HEK293T (cell line): Measurements from ENCODE around the gene PATJ.

Source experiments
- ELF4 ChIP-seq: fragments of 450-650 bp; IDR thresholded peaks from 2 replicates; pipeline ENCODE4 v1.6.1; 2017; ENCODE audit warnings: antibody characterized with exemption
- HDGF ChIP-seq: fragments of 450-650 bp; IDR thresholded peaks from 2 replicates; pipeline ENCODE4 v1.6.1; 2017; ENCODE audit warnings: antibody characterized with exemption, borderline replicate concordance

DNA sequence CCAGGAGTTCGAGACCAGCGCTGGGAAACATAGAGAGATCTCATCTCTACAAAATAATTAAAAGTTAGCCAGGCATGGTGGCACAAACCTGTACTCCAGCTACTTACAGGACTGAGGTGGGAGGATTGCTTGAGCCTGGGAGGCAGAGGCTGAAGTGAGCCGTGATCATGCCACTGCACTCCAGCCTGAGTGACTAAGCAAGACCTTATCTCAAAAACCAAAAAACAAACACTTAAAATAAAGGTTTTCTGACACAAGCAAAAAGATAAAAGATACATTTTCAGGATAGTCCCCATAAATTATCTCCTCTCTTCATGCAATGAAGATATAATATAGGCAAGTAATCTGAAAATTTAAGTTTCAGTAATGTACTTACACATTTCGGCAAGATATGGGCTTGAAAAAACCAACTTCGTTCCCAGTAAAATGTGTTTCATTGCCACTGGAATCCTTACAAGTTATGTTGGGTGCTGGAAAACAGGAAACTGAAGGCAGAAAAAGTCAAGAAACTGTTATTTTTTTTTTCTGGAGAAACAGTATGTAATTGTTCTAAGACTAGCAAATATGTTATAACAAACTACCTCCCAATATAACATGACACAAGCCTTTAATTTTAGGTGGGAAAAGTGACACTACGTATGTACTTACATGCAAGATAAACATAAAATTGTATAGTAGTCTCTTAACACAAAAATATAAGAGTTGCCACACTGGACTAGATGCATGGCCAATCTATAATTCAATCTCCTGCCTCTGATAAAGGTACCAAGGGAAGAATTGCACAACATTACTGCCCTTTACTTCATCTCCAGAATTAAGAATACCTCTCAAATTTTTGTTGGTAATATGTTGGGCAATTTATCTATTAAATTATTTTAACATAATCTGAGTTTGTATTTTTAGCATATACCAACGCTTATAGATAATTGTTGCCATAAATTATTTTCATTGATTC is 33.0 kb upstream of the PATJ start:
- TF ChIP-seq HDGF, result no peak
- TF ChIP-seq ELF4, result no peak
